Measurements from ENCODE around the gene PRR16. TPM values are rescaled to one million over a fixed set of nuclear protein-coding genes. Genes with fewer than 3 reads are reported as not detected.
"Not testable (repeated sequence)": the region's sequence is repeated elsewhere in the genome, so short reads cannot be mapped to it uniquely, and the experiment has no call there.

The PRR16 gene
- 1 to 10 TPM; 1.9 to 8.4 (median 2.7) TPM for total RNA-seq

DNA sequence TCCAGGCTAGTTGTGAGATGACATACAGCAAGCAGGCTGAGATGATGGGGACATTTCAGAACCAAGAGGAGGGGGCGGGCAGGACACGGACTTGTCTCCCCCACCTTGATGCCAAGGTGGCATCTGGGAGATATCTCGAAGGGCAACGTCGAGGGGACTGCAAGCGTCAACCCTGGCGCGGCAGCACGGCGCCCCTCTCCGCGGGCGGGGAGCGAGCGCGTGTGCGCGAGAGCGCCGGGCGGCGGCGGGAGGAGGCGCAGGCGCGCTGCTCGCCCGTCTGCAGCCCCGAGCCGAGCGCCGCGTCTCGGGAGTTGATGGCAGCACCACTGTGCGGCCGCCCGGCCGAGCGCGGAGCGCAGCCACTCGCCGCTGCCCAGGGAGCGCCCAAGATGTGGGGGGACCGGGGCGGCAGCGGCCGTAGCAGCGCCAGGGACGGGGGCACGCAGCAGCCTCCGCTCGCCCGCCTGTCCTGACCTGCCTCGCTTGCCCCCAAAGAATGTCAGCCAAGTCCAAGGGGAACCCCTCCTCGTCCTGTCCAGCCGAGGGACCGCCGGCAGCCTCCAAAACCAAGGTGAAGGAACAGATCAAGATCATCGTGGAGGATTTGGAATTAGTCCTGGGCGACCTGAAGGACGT lies at the start of gene PRR16:
PRR16 (plus strand) TSS at position 310 of the 636 bp plus-strand sequence.
- TF ChIP-seq, protein P1, sequence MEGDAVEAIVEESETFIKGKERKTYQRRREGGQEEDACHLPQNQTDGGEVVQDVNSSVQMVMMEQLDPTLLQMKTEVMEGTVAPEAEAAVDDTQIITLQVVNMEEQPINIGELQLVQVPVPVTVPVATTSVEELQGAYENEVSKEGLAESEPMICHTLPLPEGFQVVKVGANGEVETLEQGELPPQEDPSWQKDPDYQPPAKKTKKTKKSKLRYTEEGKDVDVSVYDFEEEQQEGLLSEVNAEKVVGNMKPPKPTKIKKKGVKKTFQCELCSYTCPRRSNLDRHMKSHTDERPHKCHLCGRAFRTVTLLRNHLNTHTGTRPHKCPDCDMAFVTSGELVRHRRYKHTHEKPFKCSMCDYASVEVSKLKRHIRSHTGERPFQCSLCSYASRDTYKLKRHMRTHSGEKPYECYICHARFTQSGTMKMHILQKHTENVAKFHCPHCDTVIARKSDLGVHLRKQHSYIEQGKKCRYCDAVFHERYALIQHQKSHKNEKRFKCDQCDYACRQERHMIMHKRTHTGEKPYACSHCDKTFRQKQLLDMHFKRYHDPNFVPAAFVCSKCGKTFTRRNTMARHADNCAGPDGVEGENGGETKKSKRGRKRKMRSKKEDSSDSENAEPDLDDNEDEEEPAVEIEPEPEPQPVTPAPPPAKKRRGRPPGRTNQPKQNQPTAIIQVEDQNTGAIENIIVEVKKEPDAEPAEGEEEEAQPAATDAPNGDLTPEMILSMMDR (IDR thresholded peaks at IDR 0.05): no peak
- no peak for DNase-seq (ENCODE audit: low spot score)
- ATAC-seq (ENCODE audit: low FRiP score): peak; percentile 50

DNA sequence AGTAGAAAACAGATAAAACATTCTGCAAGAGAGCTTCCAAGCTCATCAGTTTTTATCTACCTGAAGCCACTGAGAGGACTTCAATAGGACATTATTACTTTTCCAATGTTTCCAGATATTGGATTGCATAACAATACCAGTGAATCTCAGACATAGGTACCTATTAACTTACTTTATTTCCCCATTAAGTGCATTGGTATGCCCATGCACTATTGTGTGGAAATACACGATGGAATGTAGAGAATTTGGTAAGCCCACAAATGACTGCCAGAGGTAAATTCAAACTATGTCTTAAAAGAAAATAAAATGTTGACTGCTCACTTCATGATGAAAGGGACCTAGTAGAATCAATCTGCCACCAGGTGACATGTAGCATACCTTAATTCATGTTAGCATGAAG lies 48.1 kb upstream of the PRR16 start:
- TF ChIP-seq, protein P1 (IDR thresholded peaks at IDR 0.05): no peak
- DNase-seq (ENCODE audit: low spot score): no peak
- ATAC-seq (ENCODE audit: low FRiP score): no peak

DNA sequence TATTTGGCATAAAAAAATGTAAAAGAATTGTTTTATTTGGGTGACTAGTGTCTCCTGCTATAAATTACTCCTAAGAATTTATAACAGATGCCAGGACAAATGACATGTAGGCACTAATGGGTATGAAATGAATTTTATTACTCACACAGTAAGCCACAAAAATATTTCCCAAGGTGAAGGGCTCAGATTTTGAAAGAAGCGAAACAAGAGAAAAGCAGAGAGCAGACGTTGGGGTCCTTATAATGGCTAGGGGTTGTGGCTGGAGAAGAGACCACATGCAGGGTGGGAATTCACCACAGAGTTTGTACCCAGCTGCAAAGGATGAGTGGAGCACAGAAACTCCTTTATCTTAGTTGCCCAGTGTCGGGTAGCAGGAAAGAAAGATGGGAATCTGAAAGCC lies 45.0 kb upstream of the PRR16 start:
- no peak for ATAC-seq (ENCODE audit: low FRiP score)
- TF ChIP-seq, protein P1 (IDR thresholded peaks at IDR 0.05): no peak

DNA sequence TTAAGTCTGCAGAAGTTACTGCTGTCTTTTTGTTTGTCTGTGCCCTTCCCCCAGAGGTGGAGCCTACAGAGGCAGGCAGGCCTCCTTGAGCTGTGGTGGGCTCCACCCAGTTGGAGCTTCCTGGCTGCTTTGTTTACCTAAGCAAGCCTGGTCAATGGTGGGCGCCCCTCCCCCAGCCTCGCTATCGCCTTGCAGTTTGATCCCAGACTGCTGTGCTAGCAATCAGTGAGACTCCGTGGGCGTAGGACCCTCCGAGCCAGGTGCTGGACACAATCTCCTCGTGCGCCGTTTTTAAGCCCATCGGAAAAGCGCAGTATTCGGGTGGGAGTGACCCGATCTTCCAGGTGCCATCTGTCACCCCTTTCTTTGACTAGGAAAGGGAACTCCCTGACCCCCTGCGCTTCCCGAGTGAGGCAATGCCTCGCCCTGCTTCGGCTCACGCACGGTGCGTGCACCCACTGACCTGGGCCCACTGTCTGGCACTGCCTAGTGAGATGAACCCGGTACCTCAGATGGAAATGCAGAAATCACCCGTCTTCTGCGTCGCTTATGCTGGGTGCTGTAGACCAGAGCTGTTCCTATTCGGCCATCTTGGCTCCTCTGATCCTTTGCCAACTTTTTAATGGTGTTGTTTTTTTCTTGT lies 37.3 kb upstream of the PRR16 start:
- DNase-seq (ENCODE audit: low spot score); ATAC-seq (ENCODE audit: low FRiP score): not testable (repeated sequence)

More for the DNA sequence above, 45.0 kb upstream of the PRR16 start:
- no peak for DNase-seq (ENCODE audit: low spot score)

DNA sequence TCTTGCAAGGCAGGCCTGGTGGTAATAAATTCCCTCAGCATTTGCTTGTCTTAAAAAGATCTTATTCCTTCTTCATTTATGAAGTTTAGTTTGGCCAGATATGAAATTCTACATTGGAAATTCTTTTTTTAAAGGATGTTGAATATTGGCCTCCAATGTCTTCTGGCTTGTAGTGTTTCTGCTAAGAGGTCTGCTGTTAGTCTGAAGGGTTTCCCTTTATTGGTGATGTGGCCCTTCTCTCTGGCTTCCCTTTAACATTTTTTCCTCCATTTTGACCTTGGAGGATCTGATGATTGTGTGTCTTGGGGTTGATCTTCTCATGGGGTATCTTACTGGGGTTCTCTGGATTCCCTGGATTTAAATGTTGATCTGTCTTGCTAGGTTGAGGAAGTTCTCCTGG lies 33.5 kb upstream of the PRR16 start:
- DNase-seq (ENCODE audit: low spot score): no peak
- no peak for ATAC-seq (ENCODE audit: low FRiP score)
- TF ChIP-seq, protein P1 (IDR thresholded peaks at IDR 0.05): no peak

DNA sequence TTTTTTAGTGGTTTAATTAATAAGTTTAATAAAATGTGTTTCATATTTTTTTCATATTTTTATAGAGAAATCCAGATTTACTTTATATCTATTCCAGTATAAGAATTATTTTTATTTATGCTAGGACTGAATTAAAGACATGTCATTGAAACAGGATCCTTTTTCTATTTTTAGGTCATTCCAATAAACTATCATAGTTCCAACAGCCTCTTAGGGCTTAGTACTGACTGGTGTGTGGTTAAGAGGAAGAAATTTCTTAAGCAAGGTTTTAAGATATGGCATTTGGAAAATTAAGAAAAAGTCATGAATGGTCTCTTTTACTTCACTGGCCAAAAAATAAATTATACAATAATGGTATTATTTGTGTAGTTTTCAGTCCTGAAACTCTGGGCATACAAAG lies 31.2 kb upstream of the PRR16 start:
- TF ChIP-seq, protein P1 (IDR thresholded peaks at IDR 0.05): no peak
- ATAC-seq (ENCODE audit: low FRiP score) (no peak), DNase-seq (ENCODE audit: low spot score) (no peak)

DNA sequence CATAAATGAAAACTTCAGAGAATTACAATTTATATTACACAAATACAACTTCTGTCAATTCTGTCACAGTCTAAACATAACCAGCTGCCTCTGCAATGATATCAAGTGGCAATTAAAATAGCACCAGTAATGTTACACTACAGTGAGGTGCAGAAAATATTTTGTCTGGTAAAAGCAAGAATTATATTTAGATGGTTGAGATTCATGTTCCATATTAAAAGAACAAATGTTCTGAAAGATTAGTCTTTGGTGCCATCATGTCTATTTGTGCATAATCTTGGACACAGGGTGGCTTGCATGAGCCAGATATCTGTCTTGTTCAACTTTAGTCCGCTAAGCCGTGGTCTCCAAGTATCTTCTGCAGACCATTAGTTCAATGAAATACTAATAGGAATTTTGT lies 29.0 kb upstream of the PRR16 start:
- DNase-seq (ENCODE audit: low spot score) (no peak), ATAC-seq (ENCODE audit: low FRiP score) (no peak)
- TF ChIP-seq, protein P1 (IDR thresholded peaks at IDR 0.05): no peak

All from omental fat pad (tissue), 4 donors.